Measurements from ENCODE around the gene MAML2. TPM values are rescaled to one million over a fixed set of nuclear protein-coding genes. Genes with fewer than 3 reads are reported as not detected.

The MAML2 gene
- polyA plus RNA-seq, 1 of the 3 experiments (the other 2 are of a cell fraction), result 20.1 TPM

DNA sequence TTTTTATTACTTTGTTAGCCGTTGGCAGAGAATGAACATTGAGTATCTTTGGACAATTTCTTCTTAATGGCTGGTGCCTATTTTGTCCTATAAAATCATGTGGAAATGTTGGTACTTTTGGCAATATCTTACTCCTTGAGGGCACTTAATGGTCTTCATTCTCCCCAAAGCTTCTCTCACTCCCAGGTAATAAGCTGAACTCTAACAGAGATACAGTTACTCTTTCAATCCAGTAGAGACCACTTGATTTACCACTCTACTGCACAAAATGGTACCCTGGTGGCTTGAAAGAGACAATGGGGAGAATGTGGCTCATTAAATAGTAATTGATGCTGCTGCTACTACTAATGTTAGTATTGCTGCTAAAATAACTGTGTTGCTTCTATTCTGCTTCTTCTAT lies 53.0 kb downstream of the MAML2 start (continued):
- TF ChIP-seq NRF1 (IDR thresholded peaks at IDR 0.05; ENCODE audit: low read depth, low read length) (no peak), GATA2 (CRISPR knock-in tag; IDR thresholded peaks at IDR 0.05) (no peak), YY1 (IDR thresholded peaks at IDR 0.05; ENCODE audit: low read depth) (no peak)

DNA sequence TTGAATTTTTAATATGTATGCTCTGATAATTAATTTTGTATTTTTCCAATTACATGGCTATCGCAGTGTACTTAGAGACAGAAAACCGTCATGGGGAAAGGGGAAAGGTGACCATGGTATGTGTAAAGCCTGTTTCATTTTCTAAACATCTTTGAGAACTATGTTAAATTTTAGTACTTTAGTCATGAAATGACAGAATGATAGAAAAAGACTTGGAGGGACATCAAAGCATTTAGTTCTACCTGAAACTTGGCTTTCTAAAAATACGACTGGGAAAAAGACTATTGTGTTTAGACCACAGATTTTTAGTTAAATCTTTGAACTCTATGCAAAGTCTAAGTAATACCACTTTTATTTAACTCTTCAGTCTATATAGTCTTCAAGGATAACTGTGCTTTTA lies 54.1 kb downstream of the MAML2 start:
- no peak overlapping the region for H3K27ac ChIP-seq (ENCODE audit: low read depth in 2 of 2, low read length in 1 of 2)
- H3K9me2 ChIP-seq, result no peaks in the 10 kb centered on the region
- 94% methylated on average over 3 of the region's 3 CpGs for WGBS (ENCODE audit: low lambda C conversion rate)
- TF ChIP-seq NFIC (IDR thresholded peaks at IDR 0.05; ENCODE audit: borderline replicate concordance), result no peak
- TF ChIP-seq FOXM1 (IDR thresholded peaks at IDR 0.05; ENCODE audit: low read depth), result no peak
- TF ChIP-seq RAD21 (IDR thresholded peaks at IDR 0.05; ENCODE audit: low read length), result no peak
- no peak for TF ChIP-seq SIN3A (IDR thresholded peaks at IDR 0.05; ENCODE audit: borderline replicate concordance, low read depth, low read length)
- TF ChIP-seq FOSL2 (IDR thresholded peaks at IDR 0.05; ENCODE audit: borderline replicate concordance, low read depth), result no peak
- TF ChIP-seq NRF1 (IDR thresholded peaks at IDR 0.05; ENCODE audit: low read depth, low read length), result no peak
- TF ChIP-seq, protein P1, sequence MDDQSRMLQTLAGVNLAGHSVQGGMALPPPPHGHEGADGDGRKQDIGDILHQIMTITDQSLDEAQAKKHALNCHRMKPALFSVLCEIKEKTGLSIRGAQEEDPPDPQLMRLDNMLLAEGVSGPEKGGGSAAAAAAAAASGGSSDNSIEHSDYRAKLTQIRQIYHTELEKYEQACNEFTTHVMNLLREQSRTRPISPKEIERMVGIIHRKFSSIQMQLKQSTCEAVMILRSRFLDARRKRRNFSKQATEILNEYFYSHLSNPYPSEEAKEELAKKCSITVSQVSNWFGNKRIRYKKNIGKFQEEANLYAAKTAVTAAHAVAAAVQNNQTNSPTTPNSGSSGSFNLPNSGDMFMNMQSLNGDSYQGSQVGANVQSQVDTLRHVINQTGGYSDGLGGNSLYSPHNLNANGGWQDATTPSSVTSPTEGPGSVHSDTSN (IDR thresholded peaks at IDR 0.05), result no peak
- TF ChIP-seq ELF1 (IDR thresholded peaks at IDR 0.05), result no peak
- no peak for TF ChIP-seq RCOR1 (IDR thresholded peaks at IDR 0.05; ENCODE audit: low read length)
- no peak for TF ChIP-seq GATA2 (CRISPR knock-in tag; IDR thresholded peaks at IDR 0.05)
- TF ChIP-seq RFX5 (IDR thresholded peaks at IDR 0.05; ENCODE audit: low read length), result no peak
- no peak for TF ChIP-seq TEAD4 (IDR thresholded peaks at IDR 0.05; ENCODE audit: borderline replicate concordance, insufficient read depth)
- TF ChIP-seq YY1 (IDR thresholded peaks at IDR 0.05; ENCODE audit: low read depth), result no peak
- TF ChIP-seq TAF1 (IDR thresholded peaks at IDR 0.05; ENCODE audit: borderline replicate concordance, low read depth, low read length), result no peak
- TF ChIP-seq SMC3 (IDR thresholded peaks at IDR 0.05; ENCODE audit: low read depth, low read length), result no peak
- no peak for TF ChIP-seq MXI1 (IDR thresholded peaks at IDR 0.05; ENCODE audit: low read depth, low read length)
- TF ChIP-seq JUND (IDR thresholded peaks at IDR 0.05), result no peak
- TF ChIP-seq, protein P2, sequence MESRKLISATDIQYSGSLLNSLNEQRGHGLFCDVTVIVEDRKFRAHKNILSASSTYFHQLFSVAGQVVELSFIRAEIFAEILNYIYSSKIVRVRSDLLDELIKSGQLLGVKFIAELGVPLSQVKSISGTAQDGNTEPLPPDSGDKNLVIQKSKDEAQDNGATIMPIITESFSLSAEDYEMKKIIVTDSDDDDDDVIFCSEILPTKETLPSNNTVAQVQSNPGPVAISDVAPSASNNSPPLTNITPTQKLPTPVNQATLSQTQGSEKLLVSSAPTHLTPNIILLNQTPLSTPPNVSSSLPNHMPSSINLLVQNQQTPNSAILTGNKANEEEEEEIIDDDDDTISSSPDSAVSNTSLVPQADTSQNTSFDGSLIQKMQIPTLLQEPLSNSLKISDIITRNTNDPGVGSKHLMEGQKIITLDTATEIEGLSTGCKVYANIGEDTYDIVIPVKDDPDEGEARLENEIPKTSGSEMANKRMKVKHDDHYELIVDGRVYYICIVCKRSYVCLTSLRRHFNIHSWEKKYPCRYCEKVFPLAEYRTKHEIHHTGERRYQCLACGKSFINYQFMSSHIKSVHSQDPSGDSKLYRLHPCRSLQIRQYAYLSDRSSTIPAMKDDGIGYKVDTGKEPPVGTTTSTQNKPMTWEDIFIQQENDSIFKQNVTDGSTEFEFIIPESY (IDR thresholded peaks at IDR 0.05; ENCODE audit: borderline replicate concordance, low read depth), result no peak
- TF ChIP-seq, protein P3, sequence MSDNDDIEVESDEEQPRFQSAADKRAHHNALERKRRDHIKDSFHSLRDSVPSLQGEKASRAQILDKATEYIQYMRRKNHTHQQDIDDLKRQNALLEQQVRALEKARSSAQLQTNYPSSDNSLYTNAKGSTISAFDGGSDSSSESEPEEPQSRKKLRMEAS (IDR thresholded peaks at IDR 0.05; ENCODE audit: low read depth), result no peak
- POLR2A ChIA-PET, result no interaction called here
- no peaks in the 10 kb centered on the region; the same call in 1 of the 2 replicates for H4K20me1 ChIP-seq (ENCODE audit: insufficient read depth)
- H3K9me3 ChIP-seq, result no peaks in the 10 kb centered on the region
- no peak for DNase-seq
- peaks cover 3 to 19% of the 10 kb centered on the region in 2 experiments; a peak in 3 of 4 replicates for H3K4me1 ChIP-seq (ENCODE audit: control insufficient read depth in 1 of 2, insufficient read depth in 2 of 2, low read depth in 1 of 2, low read length in 1 of 2)
- H3K4me3 ChIP-seq (ENCODE audit: low read depth in 2 of 2, low read length in 1 of 2), result no peak overlapping the region
- peaks cover 34% of the 10 kb centered on the region for H3F3A ChIP-seq (replicated peaks; ENCODE audit: insufficient read depth)
- no peak overlapping the region for H2AFZ ChIP-seq (ENCODE audit: low read depth)
- peaks cover 98% of the 10 kb centered on the region for H3K79me2 ChIP-seq (ENCODE audit: insufficient read depth)
- H3K36me3 ChIP-seq (replicated peaks in 1 of 2; ENCODE audit: control insufficient read depth in 1 of 2, insufficient read depth in 2 of 2, low read length in 1 of 2), result no peaks in the 10 kb centered on the region
- no peak overlapping the region for H3K4me2 ChIP-seq
- CTCF ChIA-PET, result no interaction called here
- H3K27me3 ChIP-seq (ENCODE audit: insufficient read depth), result no peaks in the 10 kb centered on the region
- H3K9ac ChIP-seq, result no peak overlapping the region

All from SK-N-SH (cell line).